GM03348 (cell line): ENCODE data around the gene SPATA13.
"Not testable (repeated sequence)": the region's sequence is repeated elsewhere in the genome, so short reads cannot be mapped to it uniquely, and the experiment has no call there.

Source experiments
- DNase-seq: peaks from one replicate; pipeline ENCODE4 v3.0.0; 2012; ENCODE audit warnings: low spot score

Gene SPATA13

DNA sequence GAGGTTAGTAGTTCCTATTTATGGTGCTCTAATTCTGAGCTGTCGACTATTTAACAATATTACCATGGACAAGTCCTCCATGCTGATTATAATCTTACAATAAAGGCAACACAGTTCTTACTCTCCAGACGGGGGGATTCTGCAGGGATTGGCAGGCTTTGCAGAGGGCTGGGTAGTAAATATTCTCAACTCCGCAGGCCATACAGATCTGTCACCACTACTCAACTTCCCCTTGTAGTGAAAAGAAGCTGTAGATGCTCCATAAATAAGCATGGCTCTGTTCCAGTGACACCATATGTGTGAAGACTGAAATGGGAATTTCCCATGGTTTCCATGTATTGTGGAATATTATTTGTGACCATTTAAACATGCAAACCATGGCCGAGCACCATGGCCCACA is 158.4 kb downstream of the SPATA13 start:
- DNase-seq: not testable (repeated sequence)

DNA sequence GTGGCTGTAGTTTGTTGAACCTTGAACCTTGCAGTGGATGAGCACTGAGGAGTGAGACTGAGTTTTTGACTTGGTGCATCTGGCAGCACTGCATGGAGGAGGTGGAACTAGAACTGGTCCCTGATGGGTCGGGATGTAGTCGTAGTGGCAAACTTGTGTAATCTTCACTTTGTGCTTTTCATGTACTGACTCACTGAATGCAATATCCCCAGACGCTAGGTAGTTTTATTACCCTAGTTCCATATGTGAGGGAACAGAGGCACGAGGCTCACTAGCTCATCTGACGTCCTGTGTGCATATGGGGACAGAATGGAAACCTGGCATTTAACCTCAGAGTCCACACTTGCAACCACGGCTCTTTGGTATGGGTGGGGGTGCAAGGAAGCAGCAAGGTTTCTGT is 159.1 kb downstream of the SPATA13 start:
- DNase-seq: not testable (repeated sequence)

DNA sequence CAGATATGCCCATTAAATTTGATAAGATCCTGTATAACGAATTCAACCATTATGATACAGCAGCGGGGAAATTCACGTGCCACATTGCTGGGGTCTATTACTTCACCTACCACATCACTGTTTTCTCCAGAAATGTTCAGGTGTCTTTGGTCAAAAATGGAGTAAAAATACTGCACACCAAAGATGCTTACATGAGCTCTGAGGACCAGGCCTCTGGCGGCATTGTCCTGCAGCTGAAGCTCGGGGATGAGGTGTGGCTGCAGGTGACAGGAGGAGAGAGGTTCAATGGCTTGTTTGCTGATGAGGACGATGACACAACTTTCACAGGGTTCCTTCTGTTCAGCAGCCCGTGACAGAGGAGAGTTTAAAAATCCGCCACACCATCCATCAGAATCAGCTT is 160.9 kb downstream of the SPATA13 start:
- DNase-seq: not testable (repeated sequence)

DNA sequence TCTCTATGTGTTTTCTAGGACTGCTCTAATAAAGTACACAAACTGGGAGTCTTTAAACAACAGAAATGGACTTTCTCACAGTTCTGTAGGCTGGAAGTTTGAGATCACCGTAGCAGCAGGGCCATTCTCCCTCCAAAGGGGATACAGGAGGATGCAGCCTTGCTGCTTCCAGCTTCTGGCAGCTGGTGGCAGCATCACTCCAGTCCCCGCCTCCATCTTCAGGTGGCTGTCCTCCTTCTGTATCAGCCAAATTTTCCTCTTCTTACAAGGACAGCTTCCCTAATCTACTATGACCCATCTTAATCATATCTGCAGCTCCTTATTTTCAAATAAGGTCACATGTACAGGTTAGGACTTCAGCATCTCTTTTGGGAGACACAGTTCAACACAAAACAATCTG is 161.9 kb downstream of the SPATA13 start:
- not testable (repeated sequence) for DNase-seq

DNA sequence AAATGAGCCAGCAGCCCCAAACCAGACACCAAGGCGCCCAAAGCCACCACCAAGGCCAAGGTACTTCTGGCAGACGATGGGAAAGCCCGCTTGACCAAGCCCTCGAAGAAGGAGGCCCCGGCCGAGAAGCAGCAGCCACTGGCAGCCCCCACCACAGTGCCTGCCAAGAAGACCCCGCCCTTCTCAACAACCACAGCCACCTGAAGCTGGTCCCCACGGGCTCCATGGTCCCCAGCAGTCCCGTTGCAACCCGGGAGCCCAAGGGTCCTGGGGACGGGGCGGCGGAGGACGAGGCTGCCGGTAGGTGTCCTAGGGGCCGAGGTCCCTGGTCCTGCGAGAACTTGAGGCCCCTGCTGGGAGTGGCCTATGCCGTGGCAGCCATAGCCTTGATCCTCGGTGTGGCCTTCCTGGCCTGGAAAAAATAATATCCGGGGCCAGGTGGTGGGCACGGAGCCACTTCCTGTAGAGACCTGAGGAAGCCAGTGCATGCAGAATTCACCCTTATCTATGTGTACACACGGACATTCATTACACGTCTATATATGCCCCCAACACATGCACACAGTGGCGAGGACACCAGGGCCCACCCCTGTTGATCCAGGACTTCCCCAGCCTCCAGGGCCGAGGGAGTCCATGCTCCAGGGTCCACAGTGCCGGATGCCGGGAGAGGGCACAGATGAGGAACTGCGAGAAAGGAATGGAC is 162.7 kb downstream of the SPATA13 start:
- no peak for DNase-seq

DNA sequence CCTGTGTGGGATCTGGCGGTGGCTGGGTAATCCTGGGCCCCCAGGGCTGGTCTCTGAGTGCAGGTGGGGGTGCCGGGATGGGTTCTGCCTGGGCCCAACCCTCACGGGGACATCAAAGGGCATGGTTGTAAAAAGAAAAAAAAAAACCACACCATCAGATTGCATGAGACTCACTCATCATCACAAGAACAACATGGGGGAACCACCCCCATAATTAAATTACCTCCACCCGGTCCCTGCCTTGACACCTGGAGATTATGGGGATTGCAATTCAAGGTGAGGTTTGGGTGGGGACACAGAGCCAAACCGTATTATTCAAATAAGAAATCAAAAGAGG is 163.2 kb downstream of the SPATA13 start:
- no peak for DNase-seq

DNA sequence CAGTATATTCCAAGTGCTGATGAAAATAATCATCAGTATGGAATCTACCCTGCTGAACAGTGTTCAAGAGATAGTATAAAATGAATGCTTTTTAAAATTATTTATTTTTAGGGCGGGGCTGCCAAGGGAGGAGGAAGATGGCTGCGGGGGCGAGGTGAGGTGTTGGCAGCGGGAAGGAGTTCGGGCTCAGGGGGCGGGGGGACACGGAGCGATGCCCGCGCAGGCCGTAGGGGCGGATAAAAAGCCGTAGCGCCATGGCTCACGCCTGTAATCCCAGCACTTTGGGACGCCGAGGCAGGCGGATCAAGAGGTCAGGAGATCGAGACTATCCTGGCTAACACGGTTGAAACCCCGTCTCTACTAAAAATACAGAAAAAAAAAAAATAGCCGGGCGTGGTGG is 167.1 kb downstream of the SPATA13 start:
- DNase-seq: not testable (repeated sequence)

DNA sequence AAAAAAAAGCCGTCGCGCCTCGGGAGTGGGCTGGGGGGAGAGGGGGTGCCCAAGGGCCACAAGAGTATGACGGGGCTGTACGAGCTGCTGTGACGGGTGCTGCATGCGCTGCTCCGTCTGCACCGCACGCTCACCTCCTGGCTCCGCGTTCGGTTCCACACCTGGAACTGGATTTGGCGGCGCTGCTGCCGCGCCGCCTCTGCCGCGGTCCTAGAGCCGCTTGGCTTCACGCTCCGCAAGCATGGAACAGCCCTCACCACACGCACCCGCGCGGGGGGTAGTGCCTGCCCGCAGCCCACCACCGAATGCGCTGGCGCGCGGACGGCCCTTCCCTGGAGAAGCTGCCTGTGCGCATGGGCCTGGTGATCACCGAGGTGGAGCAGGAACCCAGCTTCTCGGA is 167.6 kb downstream of the SPATA13 start:
- no peak for DNase-seq

DNA sequence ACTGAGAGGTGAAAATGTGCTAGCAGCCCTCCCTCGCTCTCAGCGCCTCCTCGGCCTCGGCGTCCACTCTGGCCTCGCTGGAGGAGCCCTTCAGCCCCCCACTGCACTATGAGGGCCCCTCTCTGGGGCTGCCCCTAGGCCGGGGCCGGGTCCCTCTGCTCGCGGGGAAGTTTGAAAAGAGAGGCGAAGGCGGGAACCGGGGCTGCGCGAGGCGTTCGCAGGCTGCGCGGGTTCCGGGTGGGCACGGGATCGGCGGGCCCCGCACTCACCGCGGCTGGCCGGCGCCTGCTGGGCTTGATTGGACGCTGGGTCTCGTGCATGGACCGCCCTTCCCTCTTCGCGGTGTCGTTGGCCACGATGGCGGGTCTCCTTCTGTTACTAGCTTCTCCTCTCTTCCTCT is 178.2 kb downstream of the SPATA13 start:
- no peak for DNase-seq

DNA sequence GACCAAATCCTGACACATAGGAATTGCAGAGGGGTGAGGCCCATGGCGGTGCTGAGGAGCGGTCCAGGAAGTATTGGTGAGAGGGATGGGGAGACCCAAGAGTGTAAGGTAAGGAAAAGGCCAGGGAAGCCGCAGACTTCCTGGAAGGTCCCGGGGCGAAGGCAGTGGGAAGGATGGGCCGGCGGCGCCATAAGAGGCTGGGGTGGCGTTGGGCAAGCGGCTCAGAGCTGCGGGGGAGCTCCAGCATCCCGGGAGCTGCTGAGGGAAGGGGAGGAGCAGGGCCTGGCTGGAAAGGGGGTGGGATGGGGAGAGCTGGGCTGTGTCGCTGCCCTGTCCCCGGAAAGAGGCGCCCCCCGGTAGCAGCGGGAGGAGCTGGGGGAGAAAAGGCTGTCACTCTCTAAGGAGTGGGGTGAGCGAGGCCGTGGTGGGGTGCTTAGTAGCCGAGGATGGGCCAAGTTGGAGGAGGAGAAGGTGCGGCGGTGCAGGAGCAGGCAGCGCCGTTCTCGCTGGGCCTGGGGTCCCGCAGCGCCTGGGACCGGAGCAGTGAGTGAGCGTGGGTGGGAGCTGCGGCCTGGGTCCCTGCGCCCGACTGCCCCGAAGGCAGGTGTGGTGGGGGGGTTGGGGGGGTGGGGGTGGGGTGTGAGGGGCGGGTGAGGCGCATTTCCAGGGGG is 179.6 kb downstream of the SPATA13 start:
- no peak for DNase-seq

DNA sequence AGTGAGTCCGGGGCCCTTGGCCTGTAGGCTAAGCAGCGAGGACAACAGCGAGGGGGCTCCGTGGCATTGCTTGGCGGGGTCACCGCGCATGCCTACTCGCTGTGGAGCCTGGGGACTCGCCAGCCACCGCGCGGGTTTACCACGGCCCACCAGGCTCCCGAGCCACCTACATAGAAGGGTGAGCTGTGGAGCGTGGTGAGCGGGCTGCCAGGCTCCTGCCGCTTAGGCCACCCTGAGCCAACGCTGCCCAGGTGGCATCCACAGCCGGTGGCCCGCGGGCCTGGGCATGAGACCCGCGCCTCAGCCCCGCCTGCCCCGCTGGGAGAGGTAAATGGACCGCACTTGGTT is 180.1 kb downstream of the SPATA13 start:
- no peak for DNase-seq

DNA sequence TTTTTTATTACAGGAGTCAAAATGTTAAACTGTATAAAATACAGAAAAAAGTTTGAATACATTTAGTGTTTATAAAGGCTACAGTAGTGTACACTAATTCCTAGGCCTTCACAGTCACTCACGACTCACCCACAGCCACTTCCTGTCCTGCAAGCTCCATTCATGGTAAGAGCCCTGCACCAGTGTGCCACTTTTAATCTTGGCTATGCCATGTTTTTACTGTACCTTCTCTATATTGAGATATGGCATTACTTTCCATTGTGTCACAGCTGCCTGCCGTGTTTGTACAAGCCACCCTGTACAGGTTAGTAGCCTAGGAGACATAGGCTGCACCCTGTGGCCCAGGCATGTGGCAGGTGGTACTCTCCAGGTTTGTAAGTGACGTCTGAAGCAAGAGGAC is 180.9 kb downstream of the SPATA13 start:
- DNase-seq: no peak

DNA sequence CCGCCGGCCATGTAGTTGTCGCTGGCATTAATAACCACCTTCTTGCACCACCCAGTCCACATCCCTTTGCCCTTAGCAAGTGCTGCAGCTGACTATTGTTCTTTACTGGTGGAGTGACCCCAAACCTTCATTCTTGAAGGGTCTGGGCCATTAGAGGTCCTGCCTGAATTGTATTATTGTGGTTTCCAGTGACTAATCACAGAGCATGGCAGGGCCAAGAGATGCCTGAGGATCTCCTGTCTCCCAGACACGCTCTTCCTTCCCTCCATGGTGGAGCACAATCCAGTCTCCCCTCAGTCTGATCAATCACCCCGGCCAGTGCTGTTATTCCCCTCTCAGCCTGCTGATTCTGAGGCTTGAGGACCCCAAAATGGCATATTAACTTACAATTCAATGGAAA is 187.9 kb downstream of the SPATA13 start:
- DNase-seq: no peak

DNA sequence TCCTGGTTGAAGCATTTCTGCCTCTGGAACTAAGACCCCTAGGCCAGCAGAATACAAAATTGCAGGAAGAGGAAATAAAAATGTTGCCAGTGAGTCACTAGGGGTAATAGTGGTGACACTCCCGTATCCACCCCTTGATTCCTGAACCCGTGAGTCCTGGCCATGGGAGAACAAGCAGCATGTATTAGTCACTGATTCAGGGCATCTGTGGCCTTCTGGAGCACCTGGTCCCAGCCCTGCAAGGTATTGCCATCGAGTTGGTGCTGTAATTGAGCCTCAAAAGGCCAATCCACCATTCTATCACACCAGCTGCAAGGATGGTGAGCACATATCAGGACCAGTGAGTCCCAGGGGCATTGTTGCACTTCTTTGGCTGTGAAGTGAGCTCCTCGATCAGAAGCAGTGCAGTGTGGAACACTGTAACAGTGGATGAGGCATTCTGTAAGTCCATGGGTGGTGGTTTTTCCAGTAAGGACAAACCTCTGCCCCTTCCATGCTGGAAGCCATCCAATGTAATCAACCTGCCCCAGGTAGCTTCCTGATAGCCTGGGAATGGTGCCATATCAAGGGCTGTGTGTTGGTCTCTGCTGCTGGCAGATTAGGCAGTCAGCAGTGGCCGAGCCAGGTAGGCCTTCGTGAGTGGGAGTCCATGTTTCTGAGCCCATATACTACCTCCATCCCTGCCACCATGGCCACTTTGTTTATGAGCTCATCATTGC is 188.4 kb downstream of the SPATA13 start:
- no peak for DNase-seq

DNA sequence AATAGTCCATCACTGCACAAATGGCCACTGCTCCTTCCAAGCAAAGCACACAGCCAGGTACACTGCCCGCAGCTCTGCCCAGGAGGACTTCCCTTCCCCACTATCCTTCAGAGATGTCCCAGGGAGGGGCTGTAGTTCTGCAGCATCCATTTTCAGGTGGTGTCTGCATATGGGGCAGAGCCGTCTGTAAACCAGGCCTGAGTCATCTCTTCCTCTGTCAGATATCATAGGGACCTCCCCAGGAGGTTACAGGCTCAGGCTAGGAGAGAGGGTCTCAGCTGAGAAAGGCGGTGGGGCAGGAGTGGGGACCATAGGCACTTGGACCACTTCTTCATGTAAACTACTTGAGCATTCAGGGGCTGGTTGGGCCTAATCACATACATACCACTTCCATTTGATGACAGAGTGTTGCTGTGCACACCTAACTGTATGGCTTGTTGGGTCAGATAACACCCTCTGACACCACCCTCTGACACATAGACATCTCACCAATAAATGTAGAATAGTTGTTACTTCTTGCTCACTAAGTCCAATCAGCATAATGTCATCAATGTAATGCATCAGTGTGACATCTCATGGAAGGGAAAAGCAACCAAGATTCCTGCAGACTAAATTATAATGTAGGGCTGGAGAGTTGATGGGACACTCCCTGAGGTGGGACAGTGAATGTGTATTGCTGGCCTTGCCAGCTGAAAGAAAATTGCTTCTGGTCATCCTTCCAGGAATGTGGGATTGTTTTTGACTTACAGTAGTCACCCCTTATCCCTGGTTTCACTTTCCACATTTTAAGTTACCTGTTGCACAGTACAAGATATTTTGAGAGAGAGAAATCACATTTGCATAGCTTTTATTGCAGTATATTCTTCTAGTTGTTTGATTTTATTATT is 189.5 kb downstream of the SPATA13 start:
- not testable (repeated sequence) for DNase-seq

DNA sequence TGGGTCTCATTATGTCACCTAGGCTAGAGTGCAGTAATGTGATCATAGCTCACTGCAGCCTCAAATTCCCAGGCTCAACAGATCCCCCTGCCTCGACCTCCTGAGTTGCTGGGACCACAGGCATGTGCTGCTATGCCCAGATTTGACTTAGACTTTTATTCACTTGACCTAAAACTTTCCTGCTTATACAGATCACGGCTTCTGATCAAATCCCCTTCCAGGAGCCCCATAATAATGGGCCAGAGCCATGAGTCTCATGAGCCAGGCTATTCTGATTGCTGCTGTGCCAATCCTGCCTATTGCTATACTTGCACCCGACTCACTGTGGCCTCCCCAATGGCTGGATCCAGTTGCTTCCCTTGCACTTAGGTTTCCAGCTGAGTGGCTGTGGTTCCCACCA is 190.9 kb downstream of the SPATA13 start:
- no peak for DNase-seq

DNA sequence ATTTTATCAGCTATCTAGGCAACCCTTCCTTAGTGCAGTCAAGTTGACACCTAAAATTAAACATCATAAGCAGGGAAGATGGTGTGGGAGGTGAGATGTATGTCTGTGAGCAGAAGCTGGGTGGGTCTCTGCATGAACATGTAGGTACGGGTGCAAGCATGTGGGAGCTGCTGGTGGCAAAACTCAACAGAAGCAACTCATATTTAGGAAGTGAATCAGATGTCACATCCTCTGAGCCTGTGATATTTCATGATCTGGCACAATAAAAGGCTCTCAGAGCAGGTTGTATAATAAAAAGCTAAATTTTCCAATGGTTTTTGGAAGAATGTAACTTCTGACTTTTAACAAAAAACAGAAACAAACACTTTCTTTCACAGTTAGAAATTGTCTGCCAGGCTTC is 193.2 kb downstream of the SPATA13 start:
- no peak for DNase-seq

DNA sequence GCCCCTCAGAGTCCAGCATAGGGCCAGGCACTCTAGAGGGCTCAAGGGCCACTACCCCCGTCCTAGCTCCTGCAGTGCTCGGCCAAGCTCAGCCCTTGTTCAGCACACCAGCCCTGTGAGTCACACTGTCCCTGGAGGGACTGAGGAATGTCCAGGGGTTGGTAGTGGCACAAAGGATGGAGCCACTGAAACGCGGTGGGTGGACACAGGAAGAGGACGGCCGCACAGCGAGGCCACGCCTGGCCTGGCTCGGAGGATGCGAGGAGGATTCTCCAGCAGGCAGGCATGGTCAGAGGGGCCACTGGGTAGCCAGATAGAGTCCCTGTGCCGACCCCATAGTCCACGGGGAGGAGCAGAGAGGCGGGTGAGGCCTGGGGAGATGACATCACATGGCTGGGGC is 194.6 kb downstream of the SPATA13 start:
- no peak for DNase-seq

DNA sequence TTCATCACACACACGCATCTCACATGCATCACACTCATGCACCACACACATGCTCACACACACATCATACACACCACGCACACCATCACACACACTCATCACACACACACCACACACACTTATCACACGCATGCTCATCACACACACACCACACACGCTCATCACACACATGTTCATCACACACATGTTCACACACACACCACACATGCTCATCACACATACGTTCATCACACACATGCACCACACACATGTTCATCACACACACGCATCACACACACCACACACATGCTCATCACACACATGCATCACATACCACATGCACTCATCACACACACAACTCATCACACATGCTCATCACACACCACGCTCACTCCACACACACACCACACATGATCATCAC is 195.8 kb downstream of the SPATA13 start:
- DNase-seq: no peak
